CD14-positive monocyte (primary cell): Measurements from ENCODE around the gene ANAPC13. TPM values are rescaled to one million over a fixed set of nuclear protein-coding genes. Genes with fewer than 3 reads are reported as not detected.

Experiments
- DNase-seq, 3 donors: peaks; one replicate each; pipeline ENCODE4 v3.0.0-alpha.2; 2011 to 2022
- H2AFZ ChIP-seq: 2 replicates; pipeline ENCODE4 v1.6.0; 2012; ENCODE audit warnings: mild to moderate bottlenecking, low read depth, low read length, inconsistent platforms; ENCODE audit not compliant: insufficient read depth, poor library complexity, severe bottlenecking
- H3K27ac ChIP-seq, 2 donors: 1 replicate in 1 of 2; 2 replicates in 1 of 2; pipeline ENCODE4 v1.5.1; 2012 to 2013; ENCODE audit warnings: low read length in 2 of 2, control low read depth in 1 of 2, inconsistent platforms in 1 of 2, low read depth in 1 of 2, mild to moderate bottlenecking in 1 of 2
- H3K27me3 ChIP-seq, 2 donors: one replicate each; pipeline versions ENCODE4 v1.6.0 to v1.6.1; 2011 to 2013; ENCODE audit warnings: low read length in 2 of 2; ENCODE audit not compliant: control insufficient read depth in 2 of 2, insufficient read depth in 2 of 2
- H3K36me3 ChIP-seq, 2 donors: replicated peaks in 1 of 2; 1 replicate in 1 of 2; 2 replicates in 1 of 2; pipeline versions ENCODE4 v1.5.1 to v1.6.1; 2012 to 2013; ENCODE audit warnings: low read length in 2 of 2, control low read depth in 1 of 2, inconsistent platforms in 1 of 2, mild to moderate bottlenecking in 1 of 2; ENCODE audit not compliant: insufficient read depth in 2 of 2, control insufficient read depth in 1 of 2
- H3K4me1 ChIP-seq, 2 donors: 1 replicate in 1 of 2; 2 replicates in 1 of 2; pipeline versions ENCODE4 v1.5.1 to v1.6.1; 2012 to 2013; ENCODE audit warnings: low read length in 2 of 2, control low read depth in 1 of 2, inconsistent platforms in 1 of 2, mild to moderate bottlenecking in 1 of 2, moderate library complexity in 1 of 2; ENCODE audit not compliant: insufficient read depth in 2 of 2, control insufficient read depth in 1 of 2
- H3K4me2 ChIP-seq: replicated peaks from 2 replicates; pipeline ENCODE3; 2012; ENCODE audit warnings: low read length, moderate library complexity, mild to moderate bottlenecking; ENCODE audit not compliant: poor library complexity, severe bottlenecking; ENCODE audit errors: extremely low read depth
- H3K4me3 ChIP-seq, 3 experiments: fragments of 200-600 bp in 1 of 3; sonication (generic) in 1 of 3; replicated peaks in 1 of 3; 1 replicate in 2 of 3; 2 replicates in 1 of 3; pipeline ENCODE4 v1.5.1; 2011 to 2013; ENCODE audit warnings: low read length in 3 of 3, mild to moderate bottlenecking in 3 of 3, control low read depth in 2 of 3, low read depth in 2 of 3, inconsistent platforms in 1 of 3, moderate library complexity in 1 of 3
- H3K79me2 ChIP-seq: 2 replicates; pipeline ENCODE4 v1.6.0; 2012; ENCODE audit warnings: mild to moderate bottlenecking, control low read depth, inconsistent platforms, low read length, moderate library complexity; ENCODE audit not compliant: insufficient read depth
- H3K9ac ChIP-seq: 2 replicates; pipeline ENCODE4 v1.6.0; 2017; ENCODE audit warnings: low read length, mild to moderate bottlenecking; ENCODE audit not compliant: insufficient read depth, poor library complexity, severe bottlenecking
- H3K9me3 ChIP-seq, 2 donors: replicated peaks in 1 of 2; 1 replicate in 1 of 2; 2 replicates in 1 of 2; pipeline versions ENCODE4 v1.5.1 to v1.6.1; 2012 to 2013; ENCODE audit warnings: low read length in 2 of 2, control low read depth in 1 of 2; ENCODE audit not compliant: control insufficient read depth in 1 of 2, insufficient read depth in 1 of 2
- H4K20me1 ChIP-seq: 2 replicates; pipeline ENCODE4 v1.6.0; 2012; ENCODE audit warnings: mild to moderate bottlenecking, low read length, control low read depth, moderate library complexity; ENCODE audit not compliant: insufficient read depth
- H3K27ac Mint-ChIP-seq, 7 donors: one replicate each; pipeline ENCODE4 v1.8.0; 2020; ENCODE audit warnings: mild to moderate bottlenecking in 7 of 7, mixed read lengths in 7 of 7, moderate library complexity in 6 of 7, inconsistent platforms in 2 of 7
- H3K27me3 Mint-ChIP-seq, 3 donors: one replicate each; pipeline ENCODE4 v1.8.0; 2021 to 2022; ENCODE audit warnings: low read depth in 3 of 3, mild to moderate bottlenecking in 3 of 3, mixed read lengths in 3 of 3, moderate library complexity in 3 of 3, inconsistent platforms in 1 of 3
- H3K36me3 Mint-ChIP-seq, 2 donors: one replicate each; pipeline ENCODE4 v1.8.0; 2020; ENCODE audit warnings: mixed read lengths in 2 of 2, inconsistent platforms in 1 of 2, mild to moderate bottlenecking in 1 of 2
- H3K4me1 Mint-ChIP-seq: one replicate; pipeline ENCODE4 v1.8.0; 2020; ENCODE audit warnings: mild to moderate bottlenecking, mixed read lengths
- H3K4me3 Mint-ChIP-seq, 2 donors: one replicate each; pipeline ENCODE4 v1.8.0; 2020; ENCODE audit warnings: mild to moderate bottlenecking in 2 of 2, mixed read lengths in 2 of 2, moderate library complexity in 1 of 2
- H3K9me3 Mint-ChIP-seq, 7 donors: one replicate each; pipeline ENCODE4 v1.8.0; 2020 to 2022; ENCODE audit warnings: mixed read lengths in 7 of 7, mild to moderate bottlenecking in 6 of 7, moderate library complexity in 6 of 7, inconsistent platforms in 2 of 7
- WGBS: methylation state at CpG from one replicate; pipeline ENCODE4 v1.1.5; 2013; ENCODE audit warnings: missing lambda C conversion rate; ENCODE audit not compliant: insufficient coverage; 5-methylcytosine and 5-hydroxymethylcytosine counted together
- intact Hi-C, 2 donors: fragments of 100-400 bp; cut with micrococcal nuclease; formaldehyde crosslinking; loops; one replicate each; pipeline versions ENCODE4 v1.15.0 to v1.15.1; 2023
- polyA plus RNA-seq, 3 donors: library from polyadenylated mRNA; depleted of rRNA in 1 of 3; unstranded in 2 of 3; stranded (reverse) in 1 of 3; fragments of 300-500 nt in 2 of 3; fragments of >200 nt in 1 of 3; fragmentation: Illumina TruSeq in 2 of 3; gene quantifications; 1 replicate in 2 of 3; 2 replicates in 1 of 3; pipeline ENCODE4 v1.2.3, GENCODE V29; 2012 to 2021
- TF ChIP-seq, protein P1 (sequence below): fragments of 200-600 bp; IDR thresholded peaks from one replicate; pipeline ENCODE4 v1.8.0; 2022; ENCODE audit warnings: antibody characterized with exemption, mild to moderate bottlenecking

ANAPC13 gene
- polyA plus RNA-seq, 3 donors: 33.5 to 102 (median 92.4) TPM

DNA sequence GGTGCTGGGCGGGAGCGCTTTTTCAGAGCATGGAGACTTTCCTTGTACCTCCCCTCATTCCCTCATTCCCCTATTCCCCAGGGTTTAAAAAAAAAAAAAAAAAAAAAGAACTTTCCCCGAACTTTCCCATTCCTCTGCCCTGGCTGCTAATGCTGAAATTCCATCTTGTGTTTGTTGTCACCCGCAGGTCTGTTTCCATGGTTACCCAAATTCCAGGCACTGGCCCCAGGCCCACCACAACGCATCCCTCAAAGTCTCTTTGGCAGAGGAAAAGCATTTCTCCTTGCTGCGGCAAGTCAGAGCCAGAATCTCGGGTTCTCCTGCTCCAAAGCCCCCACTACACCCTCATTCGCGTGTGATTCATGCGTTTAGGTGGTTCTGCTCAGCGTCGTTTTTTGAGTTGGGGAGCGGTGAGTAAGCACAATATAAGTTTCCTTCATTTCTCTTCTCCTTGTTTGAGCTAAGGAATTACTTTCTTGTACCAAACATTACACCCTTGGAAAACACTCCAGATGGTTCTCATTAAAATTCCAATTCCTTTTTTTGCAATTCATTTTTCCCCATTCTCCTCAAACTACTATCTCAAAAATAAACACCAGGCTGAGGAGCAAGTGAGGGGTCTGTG lies 21.6 kb downstream of the ANAPC13 start:
- H3K4me1 ChIP-seq: no peaks in the 10 kb centered on the region
- no peaks in the 10 kb centered on the region for H3K27me3 ChIP-seq
- intact Hi-C loops: no loop called here
- 84% methylated on average over 2 of the region's 13 CpGs for WGBS
- Mint-ChIP-seq H3K4me1 (no peaks in the 10 kb centered on the region), H3K4me3 (no peak overlapping the region), H3K27ac (no peak overlapping the region), H3K9me3 (peaks cover 0 to 2% (median 0%) of the 10 kb centered on the region in 7 donors), H3K36me3 (no peaks in the 10 kb centered on the region), H3K27me3 (peaks cover 2 to 7% (median 6%) of the 10 kb centered on the region in 3 donors)
- no peak for DNase-seq
- no peak overlapping the region for H2AFZ ChIP-seq
- no peak overlapping the region for H3K4me2 ChIP-seq
- no peaks in the 10 kb centered on the region for H4K20me1 ChIP-seq
- H3K4me3 ChIP-seq: no peak overlapping the region
- H3K9me3 ChIP-seq: no peaks in the 10 kb centered on the region
- H3K79me2 ChIP-seq: no peaks in the 10 kb centered on the region
- no peak overlapping the region for H3K9ac ChIP-seq
- TF ChIP-seq, protein P1, sequence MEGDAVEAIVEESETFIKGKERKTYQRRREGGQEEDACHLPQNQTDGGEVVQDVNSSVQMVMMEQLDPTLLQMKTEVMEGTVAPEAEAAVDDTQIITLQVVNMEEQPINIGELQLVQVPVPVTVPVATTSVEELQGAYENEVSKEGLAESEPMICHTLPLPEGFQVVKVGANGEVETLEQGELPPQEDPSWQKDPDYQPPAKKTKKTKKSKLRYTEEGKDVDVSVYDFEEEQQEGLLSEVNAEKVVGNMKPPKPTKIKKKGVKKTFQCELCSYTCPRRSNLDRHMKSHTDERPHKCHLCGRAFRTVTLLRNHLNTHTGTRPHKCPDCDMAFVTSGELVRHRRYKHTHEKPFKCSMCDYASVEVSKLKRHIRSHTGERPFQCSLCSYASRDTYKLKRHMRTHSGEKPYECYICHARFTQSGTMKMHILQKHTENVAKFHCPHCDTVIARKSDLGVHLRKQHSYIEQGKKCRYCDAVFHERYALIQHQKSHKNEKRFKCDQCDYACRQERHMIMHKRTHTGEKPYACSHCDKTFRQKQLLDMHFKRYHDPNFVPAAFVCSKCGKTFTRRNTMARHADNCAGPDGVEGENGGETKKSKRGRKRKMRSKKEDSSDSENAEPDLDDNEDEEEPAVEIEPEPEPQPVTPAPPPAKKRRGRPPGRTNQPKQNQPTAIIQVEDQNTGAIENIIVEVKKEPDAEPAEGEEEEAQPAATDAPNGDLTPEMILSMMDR: no peak
- H3K27ac ChIP-seq: no peak overlapping the region
- H3K36me3 ChIP-seq: no peaks in the 10 kb centered on the region

DNA sequence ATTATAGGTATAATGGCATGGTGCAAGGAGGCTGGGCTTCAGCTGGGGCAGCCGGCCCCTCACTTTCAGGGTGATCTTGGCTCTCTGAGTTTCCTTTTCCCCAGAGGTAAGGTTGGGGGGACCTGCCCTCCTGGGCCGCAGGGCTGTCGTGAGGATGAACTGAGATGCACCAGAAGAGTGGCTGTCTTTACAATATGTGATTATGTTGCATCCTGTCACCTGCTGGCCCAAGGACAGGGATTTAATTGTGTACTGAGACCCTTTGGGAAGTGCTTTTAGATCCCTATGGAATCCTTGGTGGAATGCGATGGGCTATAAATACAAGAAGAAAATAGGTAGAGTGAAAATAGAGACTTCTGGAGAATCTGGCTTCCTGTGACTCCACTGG lies 22.1 kb downstream of the ANAPC13 start:
- H3K4me1 Mint-ChIP-seq: no peaks in the 10 kb centered on the region
- H3K9ac ChIP-seq: no peak overlapping the region
- no peaks in the 10 kb centered on the region for H4K20me1 ChIP-seq
- H3K27me3 Mint-ChIP-seq: peaks cover 2 to 7% (median 4%) of the 10 kb centered on the region in 3 donors
- no peaks in the 10 kb centered on the region for H3K9me3 ChIP-seq
- H2AFZ ChIP-seq: no peak overlapping the region
- H3K27ac ChIP-seq: no peak overlapping the region
- H3K4me2 ChIP-seq: no peak overlapping the region
- H3K79me2 ChIP-seq: no peaks in the 10 kb centered on the region
- H3K36me3 Mint-ChIP-seq: no peaks in the 10 kb centered on the region
- no peak for DNase-seq
- intact Hi-C loops: no loop called here
- no peaks in the 10 kb centered on the region for H3K27me3 ChIP-seq
- no CpG with 5 or more reads among the region's 4 CpGs for WGBS
- H3K4me3 ChIP-seq: no peak overlapping the region
- no peak overlapping the region for H3K27ac Mint-ChIP-seq
- no peak overlapping the region for H3K4me3 Mint-ChIP-seq
- no peaks in the 10 kb centered on the region for H3K4me1 ChIP-seq
- peaks cover 0 to 2% (median 0%) of the 10 kb centered on the region in 7 donors for H3K9me3 Mint-ChIP-seq
- no peaks in the 10 kb centered on the region for H3K36me3 ChIP-seq
- TF ChIP-seq, protein P1: no peak
